Duodenal mucosa (tissue), 2 donors: ENCODE measurements around the gene AVEN.
A peak's percentile ranks its signal among the peaks of the same experiment; 100 is the strongest.

Experiments
- H3K27ac ChIP-seq: one replicate; pipeline ENCODE4 v1.7.0; 2013; ENCODE audit warnings: low read depth, low read length
- H3K27me3 ChIP-seq, 2 donors: one replicate each; pipeline ENCODE4 v1.7.0; 2013; ENCODE audit warnings: low read length in 2 of 2, control low read depth in 1 of 2; ENCODE audit not compliant: insufficient read depth in 2 of 2, control insufficient read depth in 1 of 2
- H3K36me3 ChIP-seq, 2 donors: one replicate each; pipeline ENCODE4 v1.7.0; 2013; ENCODE audit warnings: low read length in 2 of 2, control low read depth in 1 of 2; ENCODE audit not compliant: insufficient read depth in 2 of 2, control insufficient read depth in 1 of 2
- H3K4me1 ChIP-seq, 2 donors: one replicate each; pipeline ENCODE4 v1.7.0; 2013; ENCODE audit warnings: low read length in 2 of 2, control low read depth in 1 of 2; ENCODE audit not compliant: insufficient read depth in 2 of 2, control insufficient read depth in 1 of 2
- H3K4me3 ChIP-seq, 2 donors: one replicate each; pipeline ENCODE4 v1.7.0; 2013; ENCODE audit warnings: low read length in 2 of 2, low read depth in 1 of 2
- H3K9ac ChIP-seq, 2 donors: one replicate each; pipeline ENCODE4 v1.7.0; 2013; ENCODE audit warnings: low read length in 2 of 2, low read depth in 1 of 2
- H3K9me3 ChIP-seq, 2 donors: one replicate each; pipeline ENCODE4 v1.7.0; 2013; ENCODE audit warnings: low read length in 2 of 2, control low read depth in 1 of 2; ENCODE audit not compliant: control insufficient read depth in 1 of 2

AVEN gene

GRCh38 chr15:33926260-33926659, 112.7 kb downstream of the AVEN start:
- Histone ChIP-seq H3K27ac (no peak overlapping the region), H3K4me1 (no peaks in the 10 kb centered on the region), H3K27me3 (no peaks in the 10 kb centered on the region), H3K9ac (no peak overlapping the region), H3K36me3 (no peaks in the 10 kb centered on the region), H3K9me3 (no peaks in the 10 kb centered on the region), H3K4me3 (peak overlapping the region in 1 of 2 donors; percentile 17)

GRCh38 chr15:33923446-33923845, 115.6 kb downstream of the AVEN start:
- Histone ChIP-seq H3K9ac (no peak overlapping the region), H3K9me3 (no peaks in the 10 kb centered on the region), H3K4me1 (no peaks in the 10 kb centered on the region), H3K36me3 (no peaks in the 10 kb centered on the region), H3K4me3 (no peak overlapping the region), H3K27me3 (no peaks in the 10 kb centered on the region), H3K27ac (no peak overlapping the region)

- no peak overlapping the region for H3K27ac ChIP-seq
- no peak overlapping the region for H3K9ac ChIP-seq
- peak overlapping the region in 1 of 2 donors; percentile 37 for H3K4me3 ChIP-seq
- peaks cover 5 to 6% of the 10 kb centered on the region in 2 donors for H3K4me1 ChIP-seq
- no peaks in the 10 kb centered on the region for H3K27me3 ChIP-seq
- no peaks in the 10 kb centered on the region for H3K36me3 ChIP-seq
- no peaks in the 10 kb centered on the region for H3K9me3 ChIP-seq
These were observed 123.2 kb downstream of the AVEN start for GRCh38 chr15:33915571-33916407.

GRCh38 chr15:33913459-33913858, 125.5 kb downstream of the AVEN start:
- H3K4me1 ChIP-seq, result peaks cover 5 to 6% of the 10 kb centered on the region in 2 donors

GRCh38 chr15:33912326-33912725, 126.7 kb downstream of the AVEN start:
- Histone ChIP-seq H3K4me1 (peaks cover 5 to 6% of the 10 kb centered on the region in 2 donors), H3K36me3 (no peaks in the 10 kb centered on the region), H3K4me3 (no peak overlapping the region), H3K9me3 (no peaks in the 10 kb centered on the region), H3K27ac (no peak overlapping the region), H3K9ac (no peak overlapping the region), H3K27me3 (no peaks in the 10 kb centered on the region)

More at GRCh38 chr15:33913459-33913858, 125.5 kb downstream of the AVEN start:
- Histone ChIP-seq H3K9me3 (no peaks in the 10 kb centered on the region), H3K9ac (no peak overlapping the region), H3K36me3 (no peaks in the 10 kb centered on the region), H3K27ac (no peak overlapping the region), H3K27me3 (no peaks in the 10 kb centered on the region), H3K4me3 (no peak overlapping the region)

GRCh38 chr15:33910741-33911140, 128.3 kb downstream of the AVEN start:
- H3K27me3 ChIP-seq, result no peaks in the 10 kb centered on the region

DNA sequence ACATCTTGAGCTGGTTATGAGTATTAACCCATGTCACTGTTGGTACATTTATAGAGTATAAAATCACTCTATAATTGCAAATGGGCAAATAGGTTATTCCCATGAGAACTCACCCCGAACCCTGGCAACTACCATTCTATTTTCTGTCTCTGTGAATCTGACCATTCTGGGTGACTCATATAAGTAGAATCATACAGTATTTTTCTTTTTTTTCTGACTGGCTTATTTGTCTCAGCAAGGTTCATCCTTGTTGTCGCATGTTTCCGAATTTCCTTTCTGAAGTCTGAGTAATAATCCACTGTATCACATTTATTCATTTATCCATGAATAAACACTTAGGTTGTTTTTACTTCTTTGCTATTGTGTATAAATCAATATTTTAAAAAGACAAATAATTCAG, 130.6 kb downstream of the AVEN start:
- Histone ChIP-seq H3K36me3 (no peaks in the 10 kb centered on the region), H3K9ac (no peak overlapping the region), H3K27ac (no peak overlapping the region), H3K9me3 (no peaks in the 10 kb centered on the region), H3K27me3 (no peaks in the 10 kb centered on the region), H3K4me1 (no peaks in the 10 kb centered on the region), H3K4me3 (no peak overlapping the region)

More at GRCh38 chr15:33910741-33911140, 128.3 kb downstream of the AVEN start:
- no peak overlapping the region for H3K27ac ChIP-seq
- H3K4me1 ChIP-seq, result peaks cover 5 to 6% of the 10 kb centered on the region in 2 donors
- H3K9me3 ChIP-seq, result no peaks in the 10 kb centered on the region
- H3K4me3 ChIP-seq, result no peak overlapping the region
- H3K9ac ChIP-seq, result no peak overlapping the region
- no peaks in the 10 kb centered on the region for H3K36me3 ChIP-seq

DNA sequence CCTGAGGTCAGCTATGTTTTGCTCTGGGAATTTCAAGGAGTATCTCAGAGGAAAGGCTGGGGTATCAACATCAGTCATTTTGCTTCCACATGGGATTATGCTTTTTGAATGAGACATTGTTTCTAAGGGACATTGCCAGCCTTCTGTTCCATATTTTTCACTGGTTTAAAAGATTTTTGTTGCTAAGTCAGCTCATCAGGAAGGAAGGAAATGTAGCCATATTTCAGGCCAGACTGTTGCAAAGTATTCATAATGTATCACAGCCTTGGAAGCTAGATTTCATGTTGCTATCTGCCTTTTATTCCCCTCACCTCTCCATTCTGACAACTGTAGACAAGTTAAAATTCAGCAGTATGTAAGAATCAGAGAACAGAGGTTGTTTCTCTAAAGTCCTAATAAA, 131.7 kb downstream of the AVEN start:
- Histone ChIP-seq H3K36me3 (no peaks in the 10 kb centered on the region), H3K9ac (no peak overlapping the region), H3K27me3 (no peaks in the 10 kb centered on the region), H3K4me3 (no peak overlapping the region), H3K27ac (no peak overlapping the region), H3K4me1 (no peaks in the 10 kb centered on the region), H3K9me3 (no peaks in the 10 kb centered on the region)

GRCh38 chr15:33903661-33904060, 135.3 kb downstream of the AVEN start:
- no peaks in the 10 kb centered on the region for H3K27me3 ChIP-seq

GRCh38 chr15:33902043-33902442, 137.0 kb downstream of the AVEN start:
- Histone ChIP-seq H3K4me1 (no peaks in the 10 kb centered on the region), H3K36me3 (no peaks in the 10 kb centered on the region), H3K4me3 (no peak overlapping the region)

More at GRCh38 chr15:33903661-33904060, 135.3 kb downstream of the AVEN start:
- no peak overlapping the region for H3K9ac ChIP-seq
- no peaks in the 10 kb centered on the region for H3K4me1 ChIP-seq
- H3K27ac ChIP-seq, result no peak overlapping the region
- no peak overlapping the region for H3K4me3 ChIP-seq
- H3K9me3 ChIP-seq, result no peaks in the 10 kb centered on the region
- H3K36me3 ChIP-seq, result no peaks in the 10 kb centered on the region

More at GRCh38 chr15:33902043-33902442, 137.0 kb downstream of the AVEN start:
- Histone ChIP-seq H3K27me3 (no peaks in the 10 kb centered on the region), H3K27ac (no peak overlapping the region), H3K9me3 (no peaks in the 10 kb centered on the region), H3K9ac (no peak overlapping the region)
